GM12878 (cell line): ENCODE measurements around the gene CBR4. TPM values are rescaled to one million over a fixed set of nuclear protein-coding genes. Genes with fewer than 3 reads are reported as not detected.

Source experiments
- ATAC-seq: fragments of 200-7000 bp; cut with Tn5 transposase; 3 replicates; pipeline ENCODE4 v1.9.1; 2020; ENCODE audit warnings: mild to moderate bottlenecking, moderate library complexity
- BruUV-seq: library from RNA; stranded (reverse); fragments of 400-500 nt; replicated peaks from 2 replicates; lab custom pipeline; 2021; lab: Mats Ljungman, UMichigan
- CTCF ChIA-PET: fragments of 300-600 bp; sonication (Branson Sonifier 250); formaldehyde crosslinking; extraction: SDS; loops from one replicate; lab custom pipeline; 2021; ENCODE audit warnings: inconsistent platforms; lab: Yijun Ruan, JAX
- POLR2A ChIA-PET: fragments of 350-600 bp; formaldehyde crosslinking; extraction: SDS; loops from one replicate; lab custom pipeline; 2021; ENCODE audit warnings: inconsistent platforms; lab: Charles Lee
- RAD21 ChIA-PET: fragments of 300-600 bp; sonication (Branson Sonifier 250); formaldehyde crosslinking; loops from one replicate; lab custom pipeline; 2023; ENCODE audit warnings: antibody characterized with exemption; ENCODE audit not compliant: unreplicated experiment; lab: Charles Lee
- SMC1A ChIA-PET: fragments of 300-600 bp; sonication (Branson Sonifier 250); formaldehyde crosslinking; loops from one replicate; lab custom pipeline; 2023; ENCODE audit not compliant: unreplicated experiment, uncharacterized antibody; lab: Charles Lee
- DNase-seq: peaks from one replicate; pipeline ENCODE4 v3.0.0-alpha.2; 2011; ENCODE audit warnings: low read depth, low spot score
- FAIRE-seq: peaks from 3 replicates; lab custom pipeline; 2011; peaks lifted over from hg19 to GRCh38; lab: Jason Lieb, UNC
- H2AFZ ChIP-seq: 2 replicates; pipeline ENCODE4 v1.6.0; 2011; ENCODE audit warnings: low read depth, low read length, control low read depth; ENCODE audit not compliant: control insufficient read depth
- H3K27ac ChIP-seq: 2 replicates; pipeline ENCODE4 v1.5.1; 2011; ENCODE audit warnings: control low read depth; ENCODE audit not compliant: control insufficient read depth, insufficient read depth
- H3K27me3 ChIP-seq, 2 experiments: replicated peaks in 1 of 2; 2 replicates each; pipeline versions ENCODE4 v1.6.0 to v1.6.1; 2011; ENCODE audit warnings: low read length in 1 of 2; ENCODE audit not compliant: control insufficient read depth in 2 of 2, insufficient read depth in 2 of 2
- H3K36me3 ChIP-seq, 2 experiments: 2 replicates each; pipeline ENCODE4 v1.5.1; 2011; ENCODE audit warnings: low read length in 1 of 2; ENCODE audit not compliant: control insufficient read depth in 2 of 2, insufficient read depth in 2 of 2
- H3K4me1 ChIP-seq: 2 replicates; pipeline ENCODE4 v1.6.1; 2011; ENCODE audit warnings: mild to moderate bottlenecking, low read length, moderate library complexity, mixed read lengths; ENCODE audit not compliant: control insufficient read depth, insufficient read depth
- H3K4me2 ChIP-seq: 2 replicates; pipeline ENCODE4 v1.6.0; 2011; ENCODE audit warnings: control low read depth; ENCODE audit not compliant: control insufficient read depth, insufficient read depth
- H3K4me3 ChIP-seq: fragments of 200-600 bp; sonication (generic); 2 replicates; pipeline ENCODE4 v1.5.1; 2016
- H3K79me2 ChIP-seq: 2 replicates; pipeline ENCODE4 v1.6.0; 2011; ENCODE audit warnings: low read length; ENCODE audit not compliant: control insufficient read depth, insufficient read depth
- H3K9ac ChIP-seq: 2 replicates; pipeline ENCODE4 v1.8.0; 2011; ENCODE audit warnings: low read length, control low read depth, mixed read lengths; ENCODE audit not compliant: control insufficient read depth, insufficient read depth
- H3K9me3 ChIP-seq: replicated peaks from 3 replicates; pipeline ENCODE4 v1.5.1; 2011; ENCODE audit warnings: mild to moderate bottlenecking, low read length; ENCODE audit not compliant: control insufficient read depth, insufficient read depth
- H4K20me1 ChIP-seq: 2 replicates; pipeline ENCODE4 v1.6.0; 2011; ENCODE audit not compliant: control insufficient read depth, insufficient read depth
- CBX5 ChIP-seq: sonication (generic); IDR thresholded peaks from 2 replicates; pipeline ENCODE4 v1.6.1; 2016; ENCODE audit warnings: low read depth, moderate library complexity, mild to moderate bottlenecking, inconsistent platforms
- GATAD2B ChIP-seq: fragments of 450-650 bp; conservative IDR thresholded peaks from 2 replicates; pipeline ENCODE4 v1.6.1; 2017; ENCODE audit warnings: low read depth, mild to moderate bottlenecking, moderate library complexity
- HDGF ChIP-seq: fragments of 450-650 bp; IDR thresholded peaks from 2 replicates; pipeline ENCODE4 v1.6.1; 2016; ENCODE audit warnings: antibody characterized with exemption
- IRF4 ChIP-seq: IDR thresholded peaks from 2 replicates; pipeline ENCODE4 v1.6.1; 2011; ENCODE audit warnings: low read depth, low read length
- JUND ChIP-seq: IDR thresholded peaks from 2 replicates; pipeline ENCODE4 v1.6.1; 2012; ENCODE audit warnings: low read depth, mild to moderate bottlenecking, low read length, improper control_type of control experiment, moderate library complexity
- NFYB ChIP-seq: IDR thresholded peaks from 2 replicates; pipeline ENCODE4 v1.6.1; 2011; ENCODE audit warnings: low read depth, mild to moderate bottlenecking, low read length, improper control_type of control experiment, moderate library complexity; ENCODE audit not compliant: insufficient read depth
- PAX8 ChIP-seq: fragments of 450-650 bp; IDR thresholded peaks from 2 replicates; pipeline ENCODE4 v1.6.1; 2017; ENCODE audit warnings: mild to moderate bottlenecking, moderate library complexity
- WGBS: methylation state at CpG from one replicate; pipeline ENCODE4 v1.1.6; 2016; ENCODE audit warnings: low lambda C conversion rate; ENCODE audit not compliant: insufficient replicate concordance, insufficient coverage; ENCODE audit errors: missing lambda C conversion rate; 5-methylcytosine and 5-hydroxymethylcytosine counted together
- in situ Hi-C: fragments of 300-500 bp; cut with MboI; formaldehyde crosslinking; loops from 9 replicates; pipeline ENCODE4 v1.14.3; 2018; ENCODE audit warnings: mixed read lengths
- intact Hi-C: fragments of 100-400 bp; cut with micrococcal nuclease; formaldehyde crosslinking; loops from one replicate; pipeline ENCODE4 v1.14.2; 2022; ENCODE audit not compliant: unreplicated experiment
- polyA plus RNA-seq, 11 experiments: library from polyadenylated mRNA; depleted of rRNA in 4 of 11; unstranded in 6 of 11; stranded (reverse) in 5 of 11; fragments of >200 nt; fragmentation: Nextera tagmentation in 4 of 11; fragmentation: Illumina TruSeq in 1 of 11; extraction: Ambion mirVana in 4 of 11; extraction: Trizol in 1 of 11; gene quantifications; 1 replicate in 1 of 11; 2 replicates in 10 of 11; pipeline versions ENCODE4 v1.2.1 to v1.2.3, GENCODE V29; 2011 to 2016; ENCODE audit warnings: inconsistent platforms in 2 of 11, missing spikeins in 2 of 11, low read depth in 1 of 11
- total RNA-seq, 4 experiments: library from RNA; depleted of rRNA in 3 of 4; stranded (reverse); fragments of >200 nt in 3 of 4; fragmentation: Illumina TruSeq in 1 of 4; extraction: Trizol in 1 of 4; gene quantifications; 2 replicates each; pipeline versions ENCODE4 v1.2.1 to v1.2.3, GENCODE V29; 2013 to 2021
- TF ChIP-seq, protein P1 (sequence below): fragments of 450-650 bp; IDR thresholded peaks from 2 replicates; pipeline ENCODE4 v1.6.1; 2014; ENCODE audit warnings: mild to moderate bottlenecking
- TF ChIP-seq, protein P2 (sequence below): fragments of 450-650 bp; IDR thresholded peaks from 2 replicates; pipeline ENCODE4 v1.6.1; 2017; ENCODE audit warnings: mild to moderate bottlenecking, low read depth, inconsistent platforms; ENCODE audit not compliant: poor library complexity, severe bottlenecking
- TF ChIP-seq, protein P3 (sequence below): fragments of 450-650 bp; IDR thresholded peaks from 2 replicates; pipeline ENCODE4 v1.6.1; 2017; ENCODE audit warnings: mild to moderate bottlenecking, moderate library complexity

The CBR4 gene
- total and polyA plus RNA-seq, 10 of the 15 experiments (the other 5 are each of a cell fraction or from before 2014, with no cell fraction given): 17.3 to 38.8 (median 24.8) TPM

DNA sequence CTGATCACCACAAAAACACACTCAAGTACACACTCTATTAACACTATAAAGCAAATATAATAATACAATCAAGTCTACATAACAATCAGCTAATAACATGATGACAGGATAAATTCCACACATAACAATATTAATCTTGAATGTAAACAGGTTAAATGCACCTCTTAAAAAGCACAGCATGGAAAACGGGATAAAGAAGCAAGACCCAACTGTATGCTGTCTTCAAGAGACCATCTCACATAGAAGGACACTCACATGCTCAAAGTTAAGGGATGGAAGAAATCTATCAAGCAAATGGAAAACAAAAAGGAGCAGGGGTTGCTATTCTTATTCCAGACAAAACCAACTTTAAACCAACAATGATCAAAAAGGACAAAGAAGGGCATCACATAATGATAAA is 28.1 kb downstream of the CBR4 start:
- in situ Hi-C loops (no loop called here), intact Hi-C loops (no loop called here)
- RAD21 ChIA-PET: no interaction called here
- no peaks in the 10 kb centered on the region for H3K27me3 ChIP-seq
- BruUV-seq: no TSS peak
- peak; percentile 72 for FAIRE-seq
- H3K9ac ChIP-seq: no peak overlapping the region
- H3K27ac ChIP-seq: no peak overlapping the region
- CTCF ChIA-PET: interaction anchor here (1.2 kb wide), 1 partner anchor 19 kb away, joined by 5 read pairs; no protein-coding TSS in a partner anchor
- DNase-seq: no peak
- TF ChIP-seq, protein P1, sequence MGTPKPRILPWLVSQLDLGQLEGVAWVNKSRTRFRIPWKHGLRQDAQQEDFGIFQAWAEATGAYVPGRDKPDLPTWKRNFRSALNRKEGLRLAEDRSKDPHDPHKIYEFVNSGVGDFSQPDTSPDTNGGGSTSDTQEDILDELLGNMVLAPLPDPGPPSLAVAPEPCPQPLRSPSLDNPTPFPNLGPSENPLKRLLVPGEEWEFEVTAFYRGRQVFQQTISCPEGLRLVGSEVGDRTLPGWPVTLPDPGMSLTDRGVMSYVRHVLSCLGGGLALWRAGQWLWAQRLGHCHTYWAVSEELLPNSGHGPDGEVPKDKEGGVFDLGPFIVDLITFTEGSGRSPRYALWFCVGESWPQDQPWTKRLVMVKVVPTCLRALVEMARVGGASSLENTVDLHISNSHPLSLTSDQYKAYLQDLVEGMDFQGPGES: no peak
- 0 out of 2 replicates have a peak, but pooled peaks have one; percentile 69 for TF ChIP-seq CBX5
- WGBS: 95% methylated on average over 1 of the region's 1 CpG
- no peak overlapping the region for H3K4me2 ChIP-seq
- no peaks in the 10 kb centered on the region for H4K20me1 ChIP-seq
- no peak for ATAC-seq
- peaks cover 8% of the 10 kb centered on the region for H3K9me3 ChIP-seq
- H3K36me3 ChIP-seq: peaks cover 2 to 14% of the 10 kb centered on the region in 2 experiments
- no peaks in the 10 kb centered on the region for H3K4me1 ChIP-seq
- POLR2A ChIA-PET: no interaction called here
- no peaks in the 10 kb centered on the region for H3K79me2 ChIP-seq
- no peak overlapping the region for H2AFZ ChIP-seq
- SMC1A ChIA-PET: interaction anchor here (1.0 to 1.5 kb wide), 3 partner anchors 9 to 69 kb away, joined by 3 to 4 read pairs (median 3); no protein-coding TSS in a partner anchor
- H3K4me3 ChIP-seq: no peak overlapping the region

DNA sequence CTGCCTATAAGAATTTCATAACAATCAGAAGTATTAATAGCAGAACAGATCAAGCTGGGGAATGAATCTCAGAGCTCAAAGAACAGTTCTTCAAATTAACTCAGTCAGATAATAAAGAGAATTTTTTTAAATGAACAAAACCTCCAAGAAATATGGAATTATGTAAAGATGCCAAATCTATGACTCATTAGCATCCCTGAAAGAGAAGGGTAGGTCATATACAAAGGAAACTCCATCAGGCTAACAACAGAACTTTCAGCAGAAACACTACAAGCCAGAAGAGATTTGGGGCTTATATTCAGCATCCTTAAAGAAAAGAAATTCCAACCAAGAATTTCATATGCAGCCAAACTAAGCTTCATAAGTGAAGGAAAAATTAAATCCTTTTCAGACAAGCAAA is 28.6 kb downstream of the CBR4 start:
- ATAC-seq (no peak), DNase-seq (no peak), FAIRE-seq (peak; percentile 18)
- ChIA-PET SMC1A (interaction anchor here (1.0 to 1.5 kb wide), 3 partner anchors 10 to 69 kb away, joined by 3 to 4 read pairs (median 3); no protein-coding TSS in a partner anchor), CTCF (interaction anchor here (1.2 kb wide), 1 partner anchor 19 kb away, joined by 5 read pairs; no protein-coding TSS in a partner anchor), RAD21 (no interaction called here), POLR2A (no interaction called here)
- intact Hi-C loops: no loop called here
- no TSS peak for BruUV-seq
- no peaks in the 10 kb centered on the region for H4K20me1 ChIP-seq
- no peaks in the 10 kb centered on the region for H3K79me2 ChIP-seq
- no peaks in the 10 kb centered on the region for H3K27me3 ChIP-seq
- no peaks in the 10 kb centered on the region for H3K4me1 ChIP-seq
- H3K9ac ChIP-seq: no peak overlapping the region
- H3K4me2 ChIP-seq: no peak overlapping the region
- peaks cover 2 to 16% of the 10 kb centered on the region in 2 experiments for H3K36me3 ChIP-seq
- H3K27ac ChIP-seq: no peak overlapping the region
- no peak overlapping the region for H3K4me3 ChIP-seq
- H2AFZ ChIP-seq: no peak overlapping the region
- H3K9me3 ChIP-seq: peaks cover 8% of the 10 kb centered on the region
- in situ Hi-C loops: no loop called here
- TF ChIP-seq, protein P2, sequence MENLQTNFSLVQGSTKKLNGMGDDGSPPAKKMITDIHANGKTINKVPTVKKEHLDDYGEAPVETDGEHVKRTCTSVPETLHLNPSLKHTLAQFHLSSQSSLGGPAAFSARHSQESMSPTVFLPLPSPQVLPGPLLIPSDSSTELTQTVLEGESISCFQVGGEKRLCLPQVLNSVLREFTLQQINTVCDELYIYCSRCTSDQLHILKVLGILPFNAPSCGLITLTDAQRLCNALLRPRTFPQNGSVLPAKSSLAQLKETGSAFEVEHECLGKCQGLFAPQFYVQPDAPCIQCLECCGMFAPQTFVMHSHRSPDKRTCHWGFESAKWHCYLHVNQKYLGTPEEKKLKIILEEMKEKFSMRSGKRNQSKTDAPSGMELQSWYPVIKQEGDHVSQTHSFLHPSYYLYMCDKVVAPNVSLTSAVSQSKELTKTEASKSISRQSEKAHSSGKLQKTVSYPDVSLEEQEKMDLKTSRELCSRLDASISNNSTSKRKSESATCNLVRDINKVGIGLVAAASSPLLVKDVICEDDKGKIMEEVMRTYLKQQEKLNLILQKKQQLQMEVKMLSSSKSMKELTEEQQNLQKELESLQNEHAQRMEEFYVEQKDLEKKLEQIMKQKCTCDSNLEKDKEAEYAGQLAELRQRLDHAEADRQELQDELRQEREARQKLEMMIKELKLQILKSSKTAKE: no peak
- no peak for TF ChIP-seq IRF4
- no peak for TF ChIP-seq NFYB
- TF ChIP-seq PAX8: no peak
- TF ChIP-seq, protein P3, sequence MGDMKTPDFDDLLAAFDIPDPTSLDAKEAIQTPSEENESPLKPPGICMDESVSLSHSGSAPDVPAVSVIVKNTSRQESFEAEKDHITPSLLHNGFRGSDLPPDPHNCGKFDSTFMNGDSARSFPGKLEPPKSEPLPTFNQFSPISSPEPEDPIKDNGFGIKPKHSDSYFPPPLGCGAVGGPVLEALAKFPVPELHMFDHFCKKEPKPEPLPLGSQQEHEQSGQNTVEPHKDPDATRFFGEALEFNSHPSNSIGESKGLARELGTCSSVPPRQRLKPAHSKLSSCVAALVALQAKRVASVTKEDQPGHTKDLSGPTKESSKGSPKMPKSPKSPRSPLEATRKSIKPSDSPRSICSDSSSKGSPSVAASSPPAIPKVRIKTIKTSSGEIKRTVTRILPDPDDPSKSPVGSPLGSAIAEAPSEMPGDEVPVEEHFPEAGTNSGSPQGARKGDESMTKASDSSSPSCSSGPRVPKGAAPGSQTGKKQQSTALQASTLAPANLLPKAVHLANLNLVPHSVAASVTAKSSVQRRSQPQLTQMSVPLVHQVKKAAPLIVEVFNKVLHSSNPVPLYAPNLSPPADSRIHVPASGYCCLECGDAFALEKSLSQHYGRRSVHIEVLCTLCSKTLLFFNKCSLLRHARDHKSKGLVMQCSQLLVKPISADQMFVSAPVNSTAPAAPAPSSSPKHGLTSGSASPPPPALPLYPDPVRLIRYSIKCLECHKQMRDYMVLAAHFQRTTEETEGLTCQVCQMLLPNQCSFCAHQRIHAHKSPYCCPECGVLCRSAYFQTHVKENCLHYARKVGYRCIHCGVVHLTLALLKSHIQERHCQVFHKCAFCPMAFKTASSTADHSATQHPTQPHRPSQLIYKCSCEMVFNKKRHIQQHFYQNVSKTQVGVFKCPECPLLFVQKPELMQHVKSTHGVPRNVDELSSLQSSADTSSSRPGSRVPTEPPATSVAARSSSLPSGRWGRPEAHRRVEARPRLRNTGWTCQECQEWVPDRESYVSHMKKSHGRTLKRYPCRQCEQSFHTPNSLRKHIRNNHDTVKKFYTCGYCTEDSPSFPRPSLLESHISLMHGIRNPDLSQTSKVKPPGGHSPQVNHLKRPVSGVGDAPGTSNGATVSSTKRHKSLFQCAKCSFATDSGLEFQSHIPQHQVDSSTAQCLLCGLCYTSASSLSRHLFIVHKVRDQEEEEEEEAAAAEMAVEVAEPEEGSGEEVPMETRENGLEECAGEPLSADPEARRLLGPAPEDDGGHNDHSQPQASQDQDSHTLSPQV: no peak
- TF ChIP-seq GATAD2B: no peak
- TF ChIP-seq HDGF: no peak
- no peak for TF ChIP-seq JUND
